Activated CD4-positive, alpha-beta T cell treated with anti-CD3 and anti-CD28 coated beads for 1 hour (primary cell): Measurements from ENCODE around the gene PTDSS2.

Experiments
- DNase-seq: peaks from one replicate; pipeline ENCODE4 v3.0.0-alpha.2; 2020

The PTDSS2 gene

DNA sequence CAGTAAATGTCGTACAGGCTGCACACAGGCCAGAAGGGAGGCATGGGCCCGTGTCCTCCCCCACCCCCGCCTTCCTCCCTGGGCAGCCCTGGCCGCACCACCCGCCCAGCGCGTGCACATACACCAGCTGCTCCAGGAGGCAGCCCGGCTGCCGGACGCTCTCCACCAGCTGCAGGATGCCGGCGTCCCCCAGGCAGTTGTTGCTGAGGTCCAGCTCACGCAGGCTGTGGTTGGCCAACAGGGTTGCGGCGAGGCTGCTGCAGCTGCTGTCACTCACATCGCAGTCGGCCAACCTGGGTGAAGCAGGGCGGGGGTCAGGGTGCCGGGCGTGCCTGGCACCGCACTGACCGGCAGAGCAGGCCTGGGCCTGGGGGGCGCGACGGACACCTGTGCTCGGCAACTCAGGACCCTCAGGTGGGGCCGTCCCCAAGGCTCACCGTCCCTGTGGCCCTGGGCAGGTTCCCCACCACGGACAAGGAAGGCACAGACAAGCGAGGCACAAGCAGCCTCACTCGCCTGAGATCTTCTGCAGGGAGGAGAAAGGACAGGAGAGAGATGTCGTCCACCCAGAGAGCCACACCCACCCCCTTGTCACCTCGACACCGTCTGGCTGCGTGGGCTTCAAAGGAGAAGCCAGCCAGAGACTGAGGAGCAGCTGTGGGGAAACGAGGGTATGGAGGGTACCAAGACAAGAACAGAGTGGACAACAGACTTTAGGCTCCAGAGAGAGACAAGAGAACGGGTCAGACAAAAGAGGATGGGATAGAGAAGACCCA lies 44.9 kb downstream of the PTDSS2 start:
- no peak for DNase-seq

DNA sequence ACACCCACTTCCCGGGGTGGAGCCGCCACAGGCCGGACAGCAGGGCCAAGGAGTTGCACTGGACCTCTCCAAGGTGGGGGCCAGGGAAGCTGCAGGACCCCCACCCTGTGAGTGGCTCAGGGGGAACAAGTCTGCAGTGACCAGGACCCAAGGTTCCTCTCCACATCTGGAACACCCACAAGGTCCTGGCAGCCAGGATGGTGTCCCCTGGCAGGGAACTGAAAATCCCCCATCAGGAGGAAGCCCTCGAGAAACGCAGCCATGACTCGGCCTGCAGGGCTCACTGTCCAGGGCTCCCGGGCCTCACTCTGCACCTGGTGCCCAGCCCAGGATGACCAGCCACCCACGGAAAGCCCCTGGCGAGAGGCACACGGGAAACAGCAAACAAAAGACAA lies 45.5 kb downstream of the PTDSS2 start:
- DNase-seq: no peak

DNA sequence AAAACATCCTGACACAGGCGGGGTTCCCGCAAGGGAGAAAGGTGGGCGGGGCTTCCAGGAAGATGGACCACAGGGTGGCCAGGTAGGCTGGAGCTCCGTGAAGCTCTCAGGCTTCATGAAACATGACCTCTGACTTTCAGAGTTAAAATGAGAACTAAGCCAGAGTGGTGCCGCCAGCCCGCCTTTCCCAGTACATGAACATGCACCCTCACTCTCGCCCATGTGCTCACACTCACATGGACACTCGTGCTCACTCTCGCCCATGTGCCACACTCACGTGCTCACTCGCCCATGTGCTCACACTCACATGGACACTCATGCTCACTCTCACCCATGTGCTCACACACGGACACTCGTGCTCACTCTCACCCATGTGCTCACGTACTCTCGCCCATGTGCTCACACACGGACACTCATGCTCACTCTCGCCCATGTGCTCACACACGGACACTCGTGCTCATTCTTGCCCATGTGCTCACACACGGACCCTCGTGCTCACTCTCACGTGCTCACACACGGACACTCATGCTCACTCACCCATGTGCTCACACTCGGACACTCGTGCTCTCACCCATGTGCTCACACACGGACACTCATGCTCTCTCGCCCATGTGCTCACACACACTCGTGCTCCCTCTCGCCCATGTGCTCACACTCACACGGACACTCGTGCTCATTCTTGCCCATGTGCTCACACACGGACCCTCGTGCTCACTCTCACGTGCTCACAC lies 46.9 kb downstream of the PTDSS2 start:
- DNase-seq: no peak

DNA sequence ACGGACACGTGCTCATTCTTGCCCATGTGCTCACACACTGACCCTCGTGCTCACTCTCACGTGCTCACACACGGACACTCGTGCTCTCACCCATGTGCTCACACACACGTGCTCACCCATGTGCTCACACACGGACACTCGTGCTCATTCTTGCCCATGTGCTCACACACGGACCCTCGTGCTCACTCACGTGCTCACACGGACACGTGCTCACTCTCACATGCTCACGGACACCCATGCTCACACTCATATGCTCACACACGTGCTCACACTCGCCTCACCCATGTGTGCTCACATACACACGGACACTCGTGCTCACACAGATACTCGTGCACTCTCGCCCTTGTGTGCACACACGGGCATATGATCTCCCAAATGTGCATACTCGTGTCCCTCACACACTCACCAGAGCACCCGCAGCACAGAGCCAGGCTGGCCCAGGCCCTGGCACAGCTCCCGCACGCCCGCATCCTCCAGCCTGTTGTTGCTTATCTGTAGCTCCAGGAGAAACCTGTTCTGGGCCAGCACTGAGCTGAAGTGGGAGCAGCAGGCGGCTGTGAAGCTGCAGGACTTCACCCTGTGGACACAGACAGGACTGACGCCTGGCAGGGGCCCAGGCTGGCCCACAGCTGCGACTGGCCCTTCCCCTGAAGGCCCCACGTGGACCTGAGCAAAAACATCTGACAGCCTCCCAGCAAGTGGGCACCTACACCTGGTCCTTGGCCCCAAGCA lies 47.7 kb downstream of the PTDSS2 start:
- DNase-seq: no peak

DNA sequence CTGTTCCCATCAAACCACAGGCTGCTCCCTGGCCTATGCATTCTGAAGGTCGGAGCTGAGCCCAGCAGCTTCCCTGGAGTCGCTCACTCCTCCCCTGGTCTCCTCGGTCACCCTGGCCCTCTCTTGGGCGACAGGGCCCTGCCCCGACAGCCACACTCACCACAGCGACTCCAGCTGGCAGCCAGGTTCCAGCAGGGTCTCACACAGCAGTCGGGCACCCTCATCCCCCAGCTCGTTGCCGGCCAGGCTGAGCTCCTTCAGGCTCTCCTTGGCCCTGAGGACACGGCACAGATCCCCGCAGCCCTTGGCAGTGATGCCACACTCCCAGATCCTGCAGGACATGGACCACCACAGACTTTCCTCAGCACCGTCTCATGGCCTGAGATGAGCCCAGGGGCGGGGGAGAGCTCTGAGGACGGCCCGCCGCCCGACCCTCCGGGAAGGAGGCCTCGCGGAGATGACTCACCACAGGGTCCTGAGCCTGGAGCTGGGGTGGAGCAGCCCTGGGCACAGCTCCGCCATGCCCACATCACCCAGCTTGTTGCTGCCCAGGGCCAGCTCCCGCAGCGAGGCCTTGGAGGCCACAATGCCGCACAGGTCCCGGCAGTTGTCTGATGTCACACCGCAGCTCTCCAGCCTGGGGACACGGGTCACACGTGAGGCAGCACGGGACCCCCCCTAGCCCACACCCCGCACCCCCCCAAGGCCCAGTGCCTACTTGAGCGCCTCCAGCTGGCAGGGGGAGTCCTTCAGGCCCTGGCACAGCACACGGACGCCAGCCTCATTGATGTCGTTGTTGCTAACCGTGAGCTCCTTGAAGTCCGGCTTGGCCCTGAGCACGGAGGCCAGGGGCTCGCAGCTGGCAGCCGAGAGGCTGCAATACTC lies 48.5 kb downstream of the PTDSS2 start:
- no peak for DNase-seq

DNA sequence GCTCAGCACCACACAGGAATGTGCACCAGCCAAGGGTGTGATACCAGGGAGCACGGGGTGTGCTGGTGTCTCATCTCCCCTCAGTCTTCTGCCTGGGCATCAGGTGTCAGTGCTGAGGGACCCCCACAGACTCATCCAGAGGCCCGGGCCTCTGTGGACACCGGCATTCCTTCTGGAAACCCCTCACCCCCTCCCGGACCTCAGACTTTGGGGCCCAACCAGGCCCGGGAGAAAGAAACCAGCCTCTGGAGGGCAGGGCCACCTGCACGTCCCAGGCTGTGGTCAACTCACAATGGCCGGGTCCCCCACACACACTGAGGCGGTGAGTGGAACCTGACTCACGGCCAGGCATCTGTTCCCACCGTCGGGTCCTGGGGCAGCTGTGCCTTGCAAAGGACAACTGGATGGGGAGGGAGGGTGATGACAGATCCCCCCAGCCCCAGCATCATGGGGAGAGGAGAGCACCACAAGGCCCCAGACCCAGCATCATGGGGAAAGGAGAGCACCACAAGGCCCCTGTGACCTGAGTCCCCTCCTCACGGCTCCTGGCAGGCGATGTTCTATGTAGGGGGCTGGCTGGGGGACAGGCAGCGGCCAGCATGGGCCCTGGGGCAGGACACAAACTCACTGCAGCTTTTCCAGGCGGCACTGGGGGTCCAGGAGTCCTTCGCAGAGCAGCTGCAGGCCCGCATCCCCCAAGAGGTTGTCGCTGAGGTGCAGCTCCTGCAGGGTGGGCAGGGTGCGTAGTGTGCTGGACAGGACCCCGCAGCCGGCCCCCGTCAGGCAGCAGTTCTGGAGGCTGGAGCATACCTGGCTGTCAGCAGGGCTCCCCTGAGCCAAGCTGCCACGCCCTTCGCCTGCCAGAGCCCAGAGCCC lies 49.4 kb downstream of the PTDSS2 start:
- DNase-seq: no peak

DNA sequence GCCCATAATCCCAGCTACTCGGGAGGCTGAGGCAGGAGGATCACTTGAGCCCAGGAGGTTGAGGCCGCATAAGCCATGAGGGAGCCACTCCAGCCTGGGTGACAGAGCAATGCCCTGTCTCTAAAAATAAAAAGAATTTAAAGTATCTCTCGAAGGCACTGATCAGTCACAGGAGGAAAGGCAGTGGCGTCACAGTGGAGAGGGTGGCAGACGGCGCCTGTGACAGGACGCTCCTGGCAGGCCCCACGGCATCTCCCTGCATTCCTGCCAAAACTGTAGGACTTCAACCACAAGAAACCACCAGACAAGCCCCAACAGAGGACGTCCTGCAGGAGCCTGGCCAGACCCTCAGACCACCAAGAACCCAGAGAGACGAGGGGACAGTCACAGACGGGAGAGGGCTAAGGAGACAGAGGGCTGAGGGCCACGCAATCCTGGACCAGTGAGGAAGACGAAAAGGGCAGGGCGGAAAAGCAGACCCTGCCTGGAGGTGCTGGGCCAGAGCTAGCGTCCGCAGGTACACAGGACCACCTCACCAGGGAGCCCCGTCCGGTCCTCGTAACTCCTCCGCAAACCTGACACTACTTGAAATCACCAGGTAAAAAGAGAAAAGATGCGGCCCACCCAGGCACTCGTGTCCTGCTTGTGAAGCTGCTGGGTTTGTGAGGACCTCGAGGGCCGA lies 51.1 kb downstream of the PTDSS2 start:
- no peak for DNase-seq

DNA sequence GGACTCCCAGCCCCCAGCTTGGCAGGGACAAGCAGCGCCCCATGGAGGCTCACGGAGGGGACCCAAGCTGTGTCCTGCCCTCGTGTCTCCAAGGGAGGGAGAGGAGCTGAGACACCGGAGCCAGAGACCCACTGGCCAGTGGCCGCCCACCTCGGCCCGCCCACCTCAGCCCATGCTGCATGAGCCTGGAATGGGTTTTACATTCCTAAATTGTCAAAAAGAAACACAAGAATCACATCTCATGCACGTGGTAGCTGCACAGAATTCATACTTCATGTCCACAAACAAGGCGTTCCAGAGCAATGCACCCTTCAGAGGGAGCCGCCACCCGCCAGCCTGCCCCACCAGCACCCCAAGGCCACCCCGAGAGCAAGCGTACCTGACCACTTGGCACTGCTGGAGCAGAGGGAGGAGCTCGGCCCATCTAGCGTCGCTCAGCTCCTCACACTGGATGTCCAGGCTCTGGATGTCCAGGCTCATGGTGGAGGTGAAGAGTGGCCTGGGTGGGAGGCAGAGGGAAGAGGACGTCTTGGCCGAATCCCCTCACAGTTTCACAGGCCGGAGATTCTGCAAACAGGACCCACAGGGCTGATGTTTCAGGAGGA lies 51.7 kb downstream of the PTDSS2 start:
- DNase-seq: no peak

DNA sequence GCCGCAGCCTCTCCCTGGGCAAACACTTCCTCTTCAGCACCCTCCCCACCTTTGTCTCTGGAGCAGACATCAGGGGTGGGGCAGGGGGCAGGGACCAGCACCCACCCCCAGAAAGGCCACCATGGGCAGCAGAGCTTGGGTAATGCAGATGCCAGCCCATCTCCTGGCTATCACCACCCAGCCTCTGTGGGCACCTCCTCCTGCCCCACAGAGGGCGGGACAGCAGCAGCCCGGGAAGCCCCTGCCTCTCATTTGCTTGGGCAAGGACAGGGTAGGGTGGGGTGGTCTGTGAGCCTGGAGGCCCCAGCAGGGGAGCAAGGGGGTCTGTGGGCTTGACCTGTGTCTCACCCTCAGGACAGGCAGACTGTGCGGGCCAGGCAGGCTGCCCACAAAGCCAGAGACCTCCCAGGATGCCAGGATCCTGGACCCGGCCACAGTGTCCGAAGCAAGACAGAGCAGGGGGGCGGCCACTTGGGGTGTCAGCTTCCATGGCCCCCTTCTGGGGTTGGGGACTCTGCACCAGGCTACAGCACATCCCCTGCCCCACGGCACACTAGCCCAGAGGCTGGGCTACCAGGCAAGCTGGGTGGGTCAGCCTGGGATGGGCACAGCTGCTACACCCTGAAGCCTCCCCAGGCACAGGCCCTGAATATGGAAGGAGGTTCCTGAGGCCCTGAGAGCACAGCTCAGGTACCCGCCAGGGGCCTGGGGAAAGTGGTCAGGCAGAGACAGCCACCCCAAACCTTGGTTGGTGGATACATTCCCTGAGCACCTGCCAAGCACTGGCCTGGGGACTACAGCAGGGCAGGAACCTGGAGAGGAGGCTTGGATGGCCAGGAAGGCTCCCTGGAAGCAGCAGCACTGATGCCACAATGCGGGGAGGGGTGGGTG lies 52.5 kb downstream of the PTDSS2 start:
- no peak for DNase-seq

DNA sequence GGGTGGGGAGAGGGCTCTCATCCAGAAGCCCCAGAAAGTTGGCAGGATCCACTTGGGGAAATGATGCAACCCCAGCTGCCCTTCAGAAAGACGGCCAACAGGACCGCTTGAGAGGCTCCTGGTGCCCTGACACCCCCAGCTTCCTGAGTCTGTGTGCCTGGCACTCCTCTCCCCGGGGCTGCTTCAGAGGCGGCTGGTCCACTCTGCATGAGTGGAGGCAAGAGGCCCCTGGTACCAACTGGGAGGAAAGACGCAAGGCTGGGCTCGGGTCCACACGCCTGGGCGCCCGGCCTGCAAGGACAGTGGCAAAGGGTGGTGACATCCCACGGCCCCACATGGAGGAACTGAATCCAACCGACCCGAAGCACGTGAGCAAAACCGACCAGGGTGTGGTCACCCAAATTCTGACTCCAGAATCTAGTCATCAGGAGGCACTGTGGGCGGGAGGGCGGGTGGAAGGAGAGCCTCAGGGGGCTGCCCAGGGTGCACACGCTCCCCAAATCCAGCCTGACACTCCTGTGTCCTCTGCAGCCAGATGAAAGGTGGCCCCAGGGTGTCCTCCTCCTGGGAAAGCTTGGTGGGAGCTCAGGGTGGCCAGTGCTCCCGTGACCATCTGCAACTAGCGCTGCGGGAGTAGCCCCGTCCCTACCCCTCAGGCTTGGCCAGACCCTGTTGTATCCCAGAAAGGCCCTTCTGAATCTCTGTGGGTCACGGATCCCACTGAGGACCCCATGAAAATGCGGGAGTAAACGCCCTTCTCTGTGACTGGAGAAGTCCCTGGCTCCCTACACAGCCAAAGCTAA lies 53.3 kb downstream of the PTDSS2 start:
- DNase-seq: no peak

DNA sequence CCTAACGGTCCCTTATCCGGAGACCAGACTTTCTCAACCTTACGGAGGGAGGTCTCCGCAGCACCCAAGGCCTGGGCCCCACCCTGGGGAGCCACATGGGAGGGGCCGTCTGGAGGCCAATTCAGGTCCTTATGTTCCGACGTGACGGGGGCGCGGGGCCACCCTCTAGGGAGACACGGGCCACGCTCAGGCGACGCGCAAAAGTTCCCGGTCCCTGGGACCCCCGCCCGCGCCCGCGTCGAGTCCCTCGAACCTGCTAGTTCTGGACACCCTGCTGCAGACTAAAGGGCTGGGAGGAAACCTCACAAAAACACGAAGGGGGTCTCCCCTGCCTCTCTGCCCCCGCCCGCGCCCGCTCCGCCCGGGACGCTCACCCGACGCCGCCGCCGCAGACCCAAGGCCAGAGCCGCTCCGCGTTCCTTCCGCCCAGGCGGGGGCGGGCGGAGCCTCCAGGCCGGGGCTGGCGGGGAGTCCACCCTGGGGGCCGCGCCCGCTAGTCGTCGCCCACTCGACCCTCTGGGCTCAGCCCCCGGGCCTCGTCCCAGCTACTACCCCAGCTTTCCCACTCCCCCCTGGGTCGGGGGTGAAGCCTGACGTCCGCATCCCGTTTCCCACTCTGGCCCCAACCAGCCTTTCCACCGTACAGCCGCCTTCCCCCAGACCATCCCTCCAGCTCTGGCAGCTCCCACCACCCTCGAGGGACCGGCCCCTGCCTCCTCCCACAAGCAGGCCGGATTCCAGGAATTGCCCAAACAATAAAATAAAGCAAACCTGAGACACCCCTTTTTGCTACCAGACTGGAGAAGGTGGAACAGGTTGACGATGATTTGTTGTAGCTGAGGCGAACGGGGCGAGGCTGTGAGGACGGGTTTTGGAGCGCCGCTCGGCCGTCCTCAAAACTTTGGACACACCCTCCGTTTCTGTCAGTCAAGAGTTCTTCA lies 54.2 kb downstream of the PTDSS2 start:
- DNase-seq: no peak

DNA sequence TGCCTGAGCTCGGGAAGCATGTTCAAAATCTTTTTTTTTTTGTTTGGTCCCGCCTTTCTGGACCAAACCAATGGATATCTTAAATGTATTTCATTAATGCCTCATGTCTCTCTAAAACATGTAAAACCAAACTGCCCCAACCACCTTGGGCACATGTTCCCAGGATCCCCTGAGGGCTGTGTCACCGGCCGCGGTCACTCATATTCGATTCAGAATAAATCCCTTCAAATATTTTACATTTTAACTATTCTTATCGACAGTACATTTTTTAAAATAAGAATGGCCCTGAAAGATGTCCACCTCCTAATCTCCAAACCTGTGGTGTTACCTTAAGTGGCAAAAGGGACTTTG lies 54.9 kb downstream of the PTDSS2 start:
- no peak for DNase-seq

DNA sequence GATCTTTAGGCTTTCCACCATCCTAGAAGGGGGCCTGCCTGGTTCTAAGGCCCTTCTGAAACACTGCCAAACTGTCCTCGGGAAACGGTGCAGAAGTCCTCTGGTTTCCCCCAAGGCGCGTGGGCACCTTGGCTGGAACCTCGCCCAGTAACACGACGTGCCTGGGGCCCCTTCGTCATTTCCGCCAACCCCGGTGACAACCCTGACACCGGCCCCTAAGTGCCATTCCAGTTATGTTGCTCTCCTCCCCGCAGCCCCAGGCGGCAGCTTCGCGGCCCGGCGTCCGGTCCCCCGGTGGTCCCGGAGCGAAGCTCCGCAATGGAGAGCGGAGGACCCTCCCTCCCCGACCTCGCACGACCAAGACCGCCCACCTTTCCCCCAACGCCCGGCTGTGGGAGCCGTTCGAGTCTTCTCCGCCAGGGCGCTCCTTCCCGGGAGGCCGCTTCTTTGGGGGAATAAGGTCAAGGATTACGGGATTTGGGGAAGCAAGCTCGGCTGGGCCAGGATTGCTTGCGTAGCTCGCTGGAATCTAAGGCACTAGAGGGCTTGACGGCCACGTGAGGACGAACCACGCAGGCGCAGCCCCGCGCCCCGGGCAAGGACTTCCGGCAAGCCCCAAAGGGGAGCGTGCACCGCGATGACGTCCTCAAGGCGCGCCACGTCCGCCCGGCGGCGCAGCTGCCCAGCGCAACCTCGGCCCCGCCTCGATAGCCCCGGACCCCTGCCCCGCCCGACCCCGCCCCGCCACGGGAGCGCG lies 56.3 kb downstream of the PTDSS2 start:
- peak; percentile 96 for DNase-seq

DNA sequence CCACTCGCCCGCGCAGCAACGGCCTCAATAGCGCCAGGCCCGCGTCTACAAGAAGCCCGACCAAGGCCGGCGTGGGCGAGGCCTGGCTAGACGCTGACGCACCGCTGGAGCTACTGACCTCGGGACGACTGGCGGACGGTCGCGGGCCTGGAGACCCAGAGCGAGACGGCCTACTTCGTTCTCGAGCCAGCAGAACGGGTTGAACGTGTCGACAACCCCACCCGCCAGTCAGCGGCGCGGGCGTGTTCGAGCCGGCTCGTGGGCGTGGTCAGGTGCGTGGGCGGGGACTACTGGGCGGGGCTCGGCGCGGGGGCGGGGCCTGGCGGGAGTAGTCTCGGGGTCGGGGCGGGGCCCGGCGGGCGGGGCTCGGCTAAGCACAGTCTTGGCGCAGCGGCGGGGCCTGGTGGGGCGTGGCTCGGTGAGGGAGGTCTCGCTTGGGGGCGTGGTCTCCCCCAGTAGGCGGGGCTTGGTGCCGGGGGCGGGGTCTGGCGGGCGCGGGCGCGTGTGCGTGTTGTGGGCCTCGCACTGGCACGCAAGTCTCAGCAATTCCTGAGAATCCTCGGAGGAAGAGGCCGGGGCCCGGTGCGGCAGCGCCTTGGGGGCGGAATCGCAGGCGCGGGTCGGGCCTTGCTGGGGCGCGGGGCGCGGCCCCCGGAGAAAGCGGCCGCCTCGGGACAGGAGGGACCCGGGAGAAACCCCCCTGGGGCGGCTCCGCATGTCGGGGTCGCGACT lies 57.1 kb downstream of the PTDSS2 start, which contains the start of gene RNH1:
Gene RNH1 (minus strand): TSS at position 248 of the 732 bp plus-strand sequence. CDS start 5,080 bp downstream, outside the sequence.
- peak; percentile 99 for DNase-seq

DNA sequence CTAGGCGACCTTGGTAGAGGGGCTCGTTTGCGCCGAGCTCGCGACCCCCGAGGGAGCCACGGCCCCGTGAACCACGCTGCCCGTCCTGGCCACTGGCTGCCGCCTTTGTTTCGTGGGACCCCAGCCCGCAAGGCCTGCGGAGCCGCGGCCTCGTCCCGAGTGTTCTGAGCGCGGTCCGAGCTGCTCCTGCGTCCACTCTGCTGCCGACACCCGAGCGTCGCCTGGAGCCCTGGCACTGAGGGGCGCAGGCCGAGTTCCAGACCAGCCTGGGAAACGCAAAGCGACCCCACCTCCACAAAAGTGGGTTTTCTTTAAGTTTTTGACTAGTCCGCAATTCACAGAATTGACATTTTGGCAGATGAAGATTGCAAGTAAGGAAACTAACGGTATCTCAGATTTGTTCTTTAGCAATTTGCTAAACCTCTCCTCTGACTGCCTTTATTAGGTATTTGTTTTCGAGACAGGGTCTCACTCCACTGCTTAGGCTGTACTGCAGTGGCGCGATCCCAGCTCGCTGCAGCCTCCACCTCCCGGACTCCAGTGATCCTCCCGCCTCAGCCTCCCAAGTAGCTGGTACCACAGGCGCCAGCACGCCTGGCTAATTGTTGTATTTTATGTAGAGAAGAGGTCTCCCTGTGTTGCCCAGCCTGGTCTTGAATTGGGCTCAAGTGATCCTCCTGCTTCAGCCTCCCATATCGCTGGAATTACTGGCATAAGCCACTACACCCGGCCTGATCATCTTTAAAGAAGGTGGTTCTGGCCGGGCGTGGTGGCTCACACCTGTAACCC lies 57.8 kb downstream of the PTDSS2 start:
- no peak for DNase-seq
